ENCODE data around the gene ZNF532.
"Not testable (repeated sequence)": the region's sequence is repeated elsewhere in the genome, so short reads cannot be mapped to it uniquely, and the experiment has no call there.

Gene ZNF532

GRCh38 chr18:58850786-58851469 is 13.7 kb upstream of the ZNF532 start:
- DNase-seq (ENCODE audit: low read depth, low spot score): no peak

DNA sequence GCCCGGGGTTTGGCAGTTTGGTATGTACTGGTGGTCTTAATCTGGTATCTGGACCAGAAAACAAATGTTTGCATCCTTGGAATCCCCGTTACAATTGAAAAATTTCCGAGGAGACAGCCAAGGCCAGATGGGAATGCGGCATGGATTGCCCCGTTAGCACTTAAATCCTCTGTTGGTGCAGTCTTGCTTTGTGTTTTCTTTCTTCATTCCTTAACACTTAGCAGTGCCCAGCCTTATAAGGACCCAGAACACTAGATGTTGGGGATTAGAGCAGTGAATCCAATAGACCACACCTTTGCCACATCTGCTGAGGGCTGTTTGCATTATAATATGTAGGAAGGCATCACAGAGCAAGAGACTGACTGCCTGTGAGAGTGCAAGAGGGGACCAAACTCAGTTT is 12.8 kb upstream of the ZNF532 start:
- DNase-seq (ENCODE audit: low read depth, low spot score): no peak

GRCh38 chr18:58852629-58853028 is 12.0 kb upstream of the ZNF532 start:
- DNase-seq (ENCODE audit: low read depth, low spot score): no peak

- no peak for DNase-seq (ENCODE audit: low read depth, low spot score)
These were observed 11.1 kb upstream of the ZNF532 start for GRCh38 chr18:58853561-58853960.

- not testable (repeated sequence) for DNase-seq (ENCODE audit: low read depth, low spot score)
These were observed 9.2 kb upstream of the ZNF532 start for GRCh38 chr18:58855521-58855920.

- DNase-seq (ENCODE audit: low read depth, low spot score): no peak
These were observed 7.8 kb upstream of the ZNF532 start for GRCh38 chr18:58856881-58857280.

- no peak for DNase-seq (ENCODE audit: low read depth, low spot score)
These were observed 5.8 kb upstream of the ZNF532 start for GRCh38 chr18:58858591-58859468.

- no peak for DNase-seq (ENCODE audit: low read depth, low spot score)
These were observed 4.8 kb upstream of the ZNF532 start for GRCh38 chr18:58859907-58860306.

- DNase-seq (ENCODE audit: low read depth, low spot score): no peak
These were observed 3.9 kb upstream of the ZNF532 start for GRCh38 chr18:58860747-58861231.

DNA sequence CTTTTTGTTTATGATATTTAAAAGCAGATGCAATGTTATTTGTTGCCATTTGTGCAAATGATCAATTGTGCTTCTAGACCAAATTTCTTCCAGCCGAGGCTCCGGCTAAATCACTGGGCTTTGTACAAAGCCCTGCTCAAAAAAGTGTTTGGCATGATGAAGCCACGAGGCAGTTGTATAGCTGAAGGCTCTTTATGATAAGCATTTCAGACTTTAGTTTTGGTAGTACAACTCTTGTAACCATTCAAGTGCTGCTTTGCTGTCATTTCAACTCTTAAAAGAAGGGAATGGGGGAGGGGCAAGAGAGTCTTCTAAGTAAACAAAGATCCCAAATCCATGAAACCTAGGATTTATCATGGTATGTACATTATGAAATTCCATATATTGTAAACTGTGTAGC is 3.3 kb upstream of the ZNF532 start:
- DNase-seq (ENCODE audit: low read depth, low spot score): no peak

DNA sequence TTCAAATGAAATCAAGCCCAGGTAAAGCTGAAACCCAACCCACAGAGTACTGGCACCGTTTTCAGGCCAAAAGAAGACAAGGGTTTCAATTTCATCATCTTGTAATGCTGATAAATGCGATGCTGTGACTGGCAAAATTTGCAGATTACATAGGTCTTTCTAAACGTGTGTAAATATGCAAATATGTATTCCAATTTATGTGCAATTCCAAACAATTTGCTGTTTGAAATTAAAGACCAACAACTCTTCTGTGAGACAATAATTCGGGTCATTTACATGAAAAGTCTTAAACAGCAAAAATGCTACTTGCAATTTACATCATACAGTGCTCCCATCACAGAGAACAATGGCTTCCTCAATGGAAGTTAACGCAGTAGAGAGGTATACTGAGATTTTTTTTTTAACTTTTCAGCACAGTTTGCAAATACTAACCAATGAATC is 2.8 kb upstream of the ZNF532 start:
- no peak for DNase-seq (ENCODE audit: low read depth, low spot score)

GRCh38 chr18:58862356-58862755 is 2.3 kb upstream of the ZNF532 start:
- DNase-seq (ENCODE audit: low read depth, low spot score): no peak

- no peak for DNase-seq (ENCODE audit: low read depth, low spot score)
These were observed 1.7 kb upstream of the ZNF532 start for GRCh38 chr18:58862851-58863538.

- no peak for DNase-seq (ENCODE audit: low read depth, low spot score)
These were observed 1.0 kb upstream of the ZNF532 start for GRCh38 chr18:58863539-58864145.

GRCh38 chr18:58865033-58865590 is 435 bp downstream of the ZNF532 start:
- no peak for DNase-seq (ENCODE audit: low read depth, low spot score)

- DNase-seq (ENCODE audit: low read depth, low spot score): no peak
These were observed 1.0 kb downstream of the ZNF532 start for GRCh38 chr18:58865701-58866065.

DNA sequence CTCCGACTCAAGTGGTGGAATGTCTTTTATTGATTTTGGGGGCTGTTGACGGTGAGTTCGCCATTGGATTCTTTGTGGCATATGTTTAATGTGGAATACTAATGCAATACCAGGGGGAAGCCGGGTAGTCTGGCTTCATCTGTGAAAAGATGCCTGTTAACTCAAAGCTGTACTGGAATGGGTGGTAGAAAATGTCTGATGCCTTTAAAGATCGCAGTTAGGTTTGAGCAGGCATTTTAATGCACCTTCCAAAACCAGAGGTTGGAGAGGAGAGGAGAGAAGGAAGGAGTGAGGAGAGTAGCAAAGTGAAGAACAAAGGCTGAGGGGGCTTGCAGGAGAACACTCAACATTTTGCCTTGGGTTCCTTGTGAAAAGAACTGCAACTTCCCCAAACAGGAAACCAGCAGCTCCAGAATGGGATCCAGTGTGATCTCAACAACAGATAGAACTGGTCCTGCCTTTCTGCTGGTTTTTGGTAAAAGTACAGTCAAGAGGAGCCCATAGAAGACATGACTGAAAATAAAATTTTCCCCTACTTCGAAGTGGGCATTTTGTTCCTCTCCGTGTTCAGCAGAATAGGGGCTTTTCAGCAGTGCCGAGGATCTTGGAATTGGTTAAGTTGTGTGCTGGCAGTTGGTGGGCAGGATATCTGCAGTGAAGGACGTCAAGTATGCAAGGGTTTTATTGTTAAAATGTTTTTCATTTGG is 1.5 kb downstream of the ZNF532 start:
- no peak for DNase-seq (ENCODE audit: low read depth, low spot score)

DNA sequence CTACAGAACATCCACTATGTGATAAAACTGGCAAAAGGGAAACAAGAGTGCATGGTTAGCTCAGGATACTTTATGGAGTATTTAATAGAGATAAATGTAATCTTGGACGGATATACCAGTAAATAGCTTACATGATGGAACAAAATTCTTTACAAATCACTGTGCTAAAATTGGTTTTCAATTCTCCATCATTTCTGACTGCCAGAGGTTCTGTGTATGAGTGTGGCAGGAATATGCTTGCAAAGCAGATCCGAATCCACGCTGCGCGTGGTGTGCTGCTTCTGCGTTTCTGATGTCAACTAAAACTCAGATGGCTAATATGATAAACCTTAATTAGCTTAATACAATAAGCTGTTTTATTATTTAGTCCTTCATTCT is 2.1 kb downstream of the ZNF532 start:
- DNase-seq (ENCODE audit: low read depth, low spot score): no peak

DNA sequence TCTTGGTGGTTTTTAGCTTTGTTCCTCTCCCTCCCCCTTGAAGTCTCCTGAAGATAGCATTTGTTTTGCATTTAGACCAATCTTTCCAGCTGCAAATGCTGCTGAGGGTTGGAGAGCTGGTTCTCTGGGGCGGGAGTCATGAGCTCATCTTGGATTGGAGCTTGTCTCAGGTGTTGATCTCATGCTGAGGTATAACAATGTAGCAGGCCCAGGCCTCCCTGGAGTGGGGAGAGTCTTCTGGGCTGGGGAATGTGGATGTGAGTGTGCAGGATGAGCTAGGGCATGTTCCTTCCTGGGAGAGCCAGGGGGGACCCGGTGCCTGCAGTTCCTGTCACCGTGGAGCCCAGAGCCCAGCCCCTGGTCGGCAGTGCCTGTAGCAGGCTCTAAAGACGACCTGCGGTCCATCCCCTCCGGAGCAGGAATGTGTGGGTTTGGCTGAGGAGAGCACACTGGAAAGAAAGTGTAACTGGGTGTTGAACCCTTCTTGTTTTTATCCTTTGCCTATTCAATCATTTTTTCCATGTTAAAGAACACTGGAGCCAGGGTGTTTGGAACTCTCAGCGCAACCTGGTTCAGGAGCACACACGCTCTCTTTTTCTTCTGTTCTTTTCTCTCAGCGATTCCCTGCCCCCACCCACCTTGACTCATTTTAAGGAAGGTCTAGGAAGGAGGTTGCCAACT is 2.7 kb downstream of the ZNF532 start:
- DNase-seq (ENCODE audit: low read depth, low spot score): no peak

GRCh38 chr18:58868440-58868839 is 3.8 kb downstream of the ZNF532 start:
- no peak for DNase-seq (ENCODE audit: low read depth, low spot score)
